Measurements from ENCODE around the gene CFAP251. TPM values are rescaled to one million over a fixed set of nuclear protein-coding genes. Genes with fewer than 3 reads are reported as not detected.

Gene CFAP251
- total RNA-seq, 2 experiments from 2014 or later, result 0.28 to 0.33 TPM

GRCh38 chr12:121963341-121964018 is 45.1 kb downstream of the CFAP251 start:
- ChIA-PET POLR2A (no interaction called here), CTCF (no interaction called here)
- TF ChIP-seq, protein P1, sequence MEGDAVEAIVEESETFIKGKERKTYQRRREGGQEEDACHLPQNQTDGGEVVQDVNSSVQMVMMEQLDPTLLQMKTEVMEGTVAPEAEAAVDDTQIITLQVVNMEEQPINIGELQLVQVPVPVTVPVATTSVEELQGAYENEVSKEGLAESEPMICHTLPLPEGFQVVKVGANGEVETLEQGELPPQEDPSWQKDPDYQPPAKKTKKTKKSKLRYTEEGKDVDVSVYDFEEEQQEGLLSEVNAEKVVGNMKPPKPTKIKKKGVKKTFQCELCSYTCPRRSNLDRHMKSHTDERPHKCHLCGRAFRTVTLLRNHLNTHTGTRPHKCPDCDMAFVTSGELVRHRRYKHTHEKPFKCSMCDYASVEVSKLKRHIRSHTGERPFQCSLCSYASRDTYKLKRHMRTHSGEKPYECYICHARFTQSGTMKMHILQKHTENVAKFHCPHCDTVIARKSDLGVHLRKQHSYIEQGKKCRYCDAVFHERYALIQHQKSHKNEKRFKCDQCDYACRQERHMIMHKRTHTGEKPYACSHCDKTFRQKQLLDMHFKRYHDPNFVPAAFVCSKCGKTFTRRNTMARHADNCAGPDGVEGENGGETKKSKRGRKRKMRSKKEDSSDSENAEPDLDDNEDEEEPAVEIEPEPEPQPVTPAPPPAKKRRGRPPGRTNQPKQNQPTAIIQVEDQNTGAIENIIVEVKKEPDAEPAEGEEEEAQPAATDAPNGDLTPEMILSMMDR (IDR thresholded peaks at IDR 0.05), result no peak
- H3K9me3 ChIP-seq (ENCODE audit: control insufficient read depth in 1 of 2, insufficient read depth in 1 of 2, low read length in 2 of 2), result no peaks in the 10 kb centered on the region
- no peaks in the 10 kb centered on the region for H3K36me3 ChIP-seq (ENCODE audit: insufficient read depth, low read length)
- intact Hi-C loops (cut with DNase I, micrococcal nuclease), result no loop called here
- H3K27me3 ChIP-seq (ENCODE audit: control insufficient read depth in 1 of 2, insufficient read depth in 2 of 2, low read length in 2 of 2), result no peaks in the 10 kb centered on the region
- Mint-ChIP-seq H3K9me3 (no peaks in the 10 kb centered on the region), H3K36me3 (ENCODE audit: low read depth) (no peaks in the 10 kb centered on the region), H3K4me1 (ENCODE audit: low read depth) (no peaks in the 10 kb centered on the region), H3K27ac (no peak overlapping the region), H3K27me3 (no peaks in the 10 kb centered on the region), H3K4me3 (no peak overlapping the region)
- DNase-seq (no peak), ATAC-seq (ENCODE audit: poor library complexity) (no peak)
- H3K4me1 ChIP-seq (ENCODE audit: insufficient read depth, low read length), result no peaks in the 10 kb centered on the region
- H3K4me3 ChIP-seq (ENCODE audit: low read length), result no peak overlapping the region
- H3K27ac ChIP-seq (ENCODE audit: low read depth in 1 of 2, low read length in 2 of 2), result no peak overlapping the region

DNA sequence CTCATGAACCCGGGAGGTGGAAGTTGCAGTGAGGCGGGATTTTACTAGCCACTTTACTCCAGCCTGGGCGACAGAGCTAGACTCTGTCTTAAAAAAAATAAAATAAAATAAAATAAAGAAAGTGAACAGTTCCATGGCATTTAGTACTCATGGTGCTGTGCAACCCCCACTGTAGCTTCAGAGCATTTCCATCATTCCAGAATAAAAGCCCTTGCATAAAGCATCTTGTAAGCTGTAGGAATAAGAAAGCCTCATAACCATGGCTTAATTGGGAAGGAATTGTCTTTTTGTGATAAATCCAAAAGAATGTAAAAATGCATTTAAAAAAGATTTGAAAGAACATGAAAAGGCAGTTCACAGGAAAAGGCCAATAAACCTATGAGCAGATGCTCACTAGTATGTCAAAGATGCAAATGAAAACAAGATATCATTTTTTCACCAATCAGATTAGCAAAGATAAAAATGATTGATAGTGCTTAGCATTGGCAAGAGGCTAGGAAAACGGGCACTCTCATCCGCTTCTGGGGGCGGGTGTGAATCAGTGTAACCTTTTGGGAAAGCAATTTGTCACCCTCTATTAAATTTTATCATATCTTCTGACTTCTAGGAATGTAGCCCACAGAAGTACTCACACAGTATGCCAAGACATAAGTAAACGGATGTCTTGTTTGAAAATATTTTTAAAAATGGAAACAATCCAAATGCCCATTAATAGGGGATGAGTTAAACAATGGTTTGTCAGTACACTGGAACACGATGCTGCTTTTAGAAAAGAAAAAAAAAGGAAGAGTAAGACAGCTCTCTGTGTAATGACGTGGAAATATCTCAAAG is 46.6 kb downstream of the CFAP251 start:
- H3K36me3 Mint-ChIP-seq (ENCODE audit: low read depth), result no peaks in the 10 kb centered on the region
- intact Hi-C loops (cut with DNase I, micrococcal nuclease), result no loop called here
- TF ChIP-seq, protein P1 (IDR thresholded peaks at IDR 0.05), result no peak
- ChIA-PET POLR2A (no interaction called here), CTCF (no interaction called here)
- Histone ChIP-seq H3K4me1 (ENCODE audit: insufficient read depth, low read length) (no peaks in the 10 kb centered on the region), H3K36me3 (ENCODE audit: insufficient read depth, low read length) (no peaks in the 10 kb centered on the region), H3K4me3 (ENCODE audit: low read length) (no peak overlapping the region), H3K27me3 (ENCODE audit: control insufficient read depth in 1 of 2, insufficient read depth in 2 of 2, low read length in 2 of 2) (no peaks in the 10 kb centered on the region), H3K9me3 (ENCODE audit: control insufficient read depth in 1 of 2, insufficient read depth in 1 of 2, low read length in 2 of 2) (no peaks in the 10 kb centered on the region), H3K27ac (ENCODE audit: low read depth in 1 of 2, low read length in 2 of 2) (no peak overlapping the region)
- DNase-seq, result no peak
- no peaks in the 10 kb centered on the region for H3K4me1 Mint-ChIP-seq (ENCODE audit: low read depth)
- no peak overlapping the region for H3K4me3 Mint-ChIP-seq
- no peaks in the 10 kb centered on the region for H3K9me3 Mint-ChIP-seq
- H3K27me3 Mint-ChIP-seq, result no peaks in the 10 kb centered on the region
- H3K27ac Mint-ChIP-seq, result no peak overlapping the region
- no peak for ATAC-seq (ENCODE audit: poor library complexity)

DNA sequence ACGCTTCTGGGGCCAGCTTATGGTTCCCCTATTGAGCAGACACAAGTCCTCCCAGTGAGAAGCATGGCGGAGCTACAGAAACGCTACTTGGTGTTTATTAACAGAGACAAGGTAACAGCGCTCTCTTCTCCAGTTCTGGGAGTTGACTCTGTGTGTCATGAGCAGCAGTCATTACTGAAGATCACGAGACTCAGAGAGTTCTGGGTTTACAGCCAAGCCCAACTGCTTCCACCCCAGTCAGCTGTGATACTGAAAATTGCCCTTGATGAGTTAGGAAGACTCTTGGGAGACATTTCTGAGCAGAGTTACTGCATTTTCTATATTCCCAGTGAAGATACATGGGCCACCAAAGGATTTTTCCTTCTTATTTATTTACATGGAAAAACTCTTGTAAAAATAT is 48.6 kb downstream of the CFAP251 start:
- H3K9me3 Mint-ChIP-seq, result no peaks in the 10 kb centered on the region
- Histone ChIP-seq H3K4me3 (ENCODE audit: low read length) (no peak overlapping the region), H3K9me3 (ENCODE audit: control insufficient read depth in 1 of 2, insufficient read depth in 1 of 2, low read length in 2 of 2) (no peaks in the 10 kb centered on the region), H3K36me3 (ENCODE audit: insufficient read depth, low read length) (no peaks in the 10 kb centered on the region), H3K4me1 (ENCODE audit: insufficient read depth, low read length) (no peaks in the 10 kb centered on the region), H3K27ac (ENCODE audit: low read depth in 1 of 2, low read length in 2 of 2) (no peak overlapping the region), H3K27me3 (ENCODE audit: control insufficient read depth in 1 of 2, insufficient read depth in 2 of 2, low read length in 2 of 2) (no peaks in the 10 kb centered on the region)
- no peak overlapping the region for H3K27ac Mint-ChIP-seq
- ChIA-PET POLR2A (no interaction called here), CTCF (no interaction called here)
- no peaks in the 10 kb centered on the region for H3K27me3 Mint-ChIP-seq
- H3K36me3 Mint-ChIP-seq (ENCODE audit: low read depth), result no peaks in the 10 kb centered on the region
- intact Hi-C loops (cut with DNase I, micrococcal nuclease), result no loop called here
- no peak overlapping the region for H3K4me3 Mint-ChIP-seq
- DNase-seq, result no peak
- no peaks in the 10 kb centered on the region for H3K4me1 Mint-ChIP-seq (ENCODE audit: low read depth)
- ATAC-seq (ENCODE audit: poor library complexity), result no peak
- TF ChIP-seq, protein P1 (IDR thresholded peaks at IDR 0.05), result no peak

Data from CD4-positive, alpha-beta T cell (primary cell).